OCI-LY1 (cell line): ENCODE data around the gene EFS.

Source experiments
- H2AFZ ChIP-seq: fragments of 200-600 bp; sonication (generic), shearing (Covaris generic); 2 replicates; pipeline ENCODE4 v1.6.0; 2014; ENCODE audit warnings: antibody characterized with exemption, mild to moderate bottlenecking, low read length
- H3F3A ChIP-seq: fragments of 200-600 bp; sonication (generic), shearing (Covaris generic); 2 replicates; pipeline ENCODE4 v1.6.0; 2014; ENCODE audit warnings: mild to moderate bottlenecking, antibody characterized with exemption, low read length, moderate library complexity; ENCODE audit not compliant: insufficient read depth
- H3K27ac ChIP-seq: fragments of 200-600 bp; sonication (generic); 2 replicates; pipeline ENCODE4 v1.5.1; 2014; ENCODE audit warnings: low read length, mixed run types, mild to moderate bottlenecking, low read depth; ENCODE audit not compliant: poor library complexity, severe bottlenecking
- H3K27me3 ChIP-seq: fragments of 200-600 bp; sonication (generic); 2 replicates; pipeline ENCODE4 v1.6.0; 2014; ENCODE audit warnings: antibody characterized with exemption, mild to moderate bottlenecking, low read length, moderate library complexity; ENCODE audit not compliant: insufficient read depth
- H3K36me3 ChIP-seq: fragments of 200-600 bp; sonication (generic); 2 replicates; pipeline ENCODE4 v1.6.1; 2014; ENCODE audit warnings: mild to moderate bottlenecking, antibody characterized with exemption, low read length, moderate library complexity, mixed read lengths; ENCODE audit not compliant: insufficient read depth
- H3K4me1 ChIP-seq: fragments of 200-600 bp; sonication (generic); 2 replicates; pipeline ENCODE4 v1.5.1; 2014; ENCODE audit warnings: mild to moderate bottlenecking, low read length, moderate library complexity; ENCODE audit not compliant: insufficient read depth, severe bottlenecking
- H3K4me2 ChIP-seq: fragments of 200-600 bp; sonication (generic), shearing (Covaris generic); 2 replicates; pipeline ENCODE4 v1.6.1; 2014; ENCODE audit warnings: low read length
- H3K4me3 ChIP-seq: fragments of 200-600 bp; sonication (generic); 2 replicates; pipeline ENCODE4 v1.5.1; 2014; ENCODE audit warnings: low read length, low read depth, mild to moderate bottlenecking, mixed read lengths; ENCODE audit not compliant: poor library complexity, severe bottlenecking
- H3K79me2 ChIP-seq: fragments of 200-600 bp; shearing (Covaris generic); 2 replicates; pipeline ENCODE4 v1.6.1; 2016; ENCODE audit warnings: mixed run types, low read length, mixed read lengths; ENCODE audit not compliant: insufficient read depth
- H3K9ac ChIP-seq: fragments of 200-600 bp; sonication (generic), shearing (Covaris generic); 2 replicates; pipeline ENCODE4 v1.6.1; 2014; ENCODE audit warnings: mild to moderate bottlenecking, low read length, mixed read lengths
- H3K9me2 ChIP-seq: fragments of 200-600 bp; sonication (generic), shearing (Covaris generic); 2 replicates; pipeline ENCODE4 v1.6.1; 2014; ENCODE audit warnings: low read depth, mild to moderate bottlenecking, low read length, mixed read lengths
- H3K9me3 ChIP-seq: fragments of 200-600 bp; shearing (Covaris generic); 2 replicates; pipeline ENCODE4 v1.6.1; 2014; ENCODE audit warnings: low read length, mixed read lengths
- H4K20me1 ChIP-seq: fragments of 200-600 bp; sonication (generic), shearing (Covaris generic); 2 replicates; pipeline ENCODE4 v1.6.0; 2016; ENCODE audit warnings: mild to moderate bottlenecking, low read length; ENCODE audit not compliant: insufficient read depth
- EZH2 ChIP-seq: fragments of 200-600 bp; sonication (generic), shearing (Covaris generic); IDR thresholded peaks from 2 replicates; pipeline ENCODE4 v1.8.0; 2017; ENCODE audit warnings: borderline replicate concordance, mixed run types, mild to moderate bottlenecking, antibody characterized with exemption, low read length, moderate library complexity, mixed read lengths
- TF ChIP-seq, protein P1 (sequence below): fragments of 200-600 bp; sonication (generic), shearing (Covaris generic); IDR thresholded peaks from 2 replicates; pipeline ENCODE4 v1.5.1; 2017; ENCODE audit warnings: mild to moderate bottlenecking, antibody characterized with exemption, low read length, moderate library complexity, mixed read lengths

Gene EFS, protein sequence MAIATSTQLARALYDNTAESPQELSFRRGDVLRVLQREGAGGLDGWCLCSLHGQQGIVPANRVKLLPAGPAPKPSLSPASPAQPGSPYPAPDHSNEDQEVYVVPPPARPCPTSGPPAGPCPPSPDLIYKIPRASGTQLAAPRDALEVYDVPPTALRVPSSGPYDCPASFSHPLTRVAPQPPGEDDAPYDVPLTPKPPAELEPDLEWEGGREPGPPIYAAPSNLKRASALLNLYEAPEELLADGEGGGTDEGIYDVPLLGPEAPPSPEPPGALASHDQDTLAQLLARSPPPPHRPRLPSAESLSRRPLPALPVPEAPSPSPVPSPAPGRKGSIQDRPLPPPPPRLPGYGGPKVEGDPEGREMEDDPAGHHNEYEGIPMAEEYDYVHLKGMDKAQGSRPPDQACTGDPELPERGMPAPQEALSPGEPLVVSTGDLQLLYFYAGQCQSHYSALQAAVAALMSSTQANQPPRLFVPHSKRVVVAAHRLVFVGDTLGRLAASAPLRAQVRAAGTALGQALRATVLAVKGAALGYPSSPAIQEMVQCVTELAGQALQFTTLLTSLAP

DNA sequence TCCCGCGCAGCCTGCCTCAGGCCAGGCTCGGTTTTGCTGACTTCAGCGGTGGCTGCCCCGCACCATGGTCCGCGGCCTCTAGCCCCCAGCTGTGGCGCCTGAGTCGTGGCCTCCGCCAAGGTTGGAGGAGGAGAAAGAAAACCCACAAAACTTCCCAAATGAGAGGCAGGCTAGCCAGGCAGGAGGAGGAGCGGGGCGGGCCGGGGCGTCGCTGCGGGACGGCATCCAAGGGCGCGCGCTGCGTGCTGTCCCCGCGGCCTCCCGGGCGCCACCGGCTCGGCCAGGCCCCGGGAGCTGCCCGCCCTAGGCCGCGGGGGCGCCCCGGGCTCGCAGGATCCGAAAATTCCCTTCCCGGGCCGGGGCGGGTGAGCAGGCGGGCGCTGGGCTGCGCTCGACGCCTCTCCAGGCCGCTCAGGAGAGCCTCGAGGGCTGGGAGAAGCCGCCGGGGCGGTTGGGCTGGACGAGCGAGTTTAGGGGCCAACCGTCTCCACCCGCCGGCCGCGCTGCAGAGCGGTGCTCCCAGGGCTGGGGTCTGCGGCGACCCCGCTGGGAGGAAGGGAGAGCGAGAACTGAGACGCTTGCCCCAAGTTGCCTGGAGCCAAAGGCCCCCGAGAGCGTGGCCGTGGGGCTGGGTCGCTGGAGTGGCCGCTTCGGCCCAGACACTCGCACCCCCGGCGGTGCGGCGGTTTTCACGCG lies at the start of gene EFS:
EFS (minus strand) TSS at position 137 of the 696 bp plus-strand sequence. CDS start 147 bp downstream, outside the sequence.
- Histone ChIP-seq H3K4me3 (no peak within 1 kb of the TSS), H3K4me1 (no peaks in the 10 kb centered on the region), H3K36me3 (no peaks in the 10 kb centered on the region), H3K79me2 (no peaks in the 10 kb centered on the region), H4K20me1 (no peaks in the 10 kb centered on the region), H3K27ac (no peak within 1 kb of the TSS), H3F3A (no peaks in the 10 kb centered on the region), H2AFZ (no peak within 1 kb of the TSS), H3K9ac (no peak within 1 kb of the TSS), H3K9me2 (no peaks in the 10 kb centered on the region), H3K9me3 (no peaks in the 10 kb centered on the region), H3K4me2 (no peak within 1 kb of the TSS), H3K27me3 (peaks cover 3% of the 10 kb centered on the region; the same call in 1 of the 2 replicates)
- no peak for TF ChIP-seq EZH2
- TF ChIP-seq, protein P1, sequence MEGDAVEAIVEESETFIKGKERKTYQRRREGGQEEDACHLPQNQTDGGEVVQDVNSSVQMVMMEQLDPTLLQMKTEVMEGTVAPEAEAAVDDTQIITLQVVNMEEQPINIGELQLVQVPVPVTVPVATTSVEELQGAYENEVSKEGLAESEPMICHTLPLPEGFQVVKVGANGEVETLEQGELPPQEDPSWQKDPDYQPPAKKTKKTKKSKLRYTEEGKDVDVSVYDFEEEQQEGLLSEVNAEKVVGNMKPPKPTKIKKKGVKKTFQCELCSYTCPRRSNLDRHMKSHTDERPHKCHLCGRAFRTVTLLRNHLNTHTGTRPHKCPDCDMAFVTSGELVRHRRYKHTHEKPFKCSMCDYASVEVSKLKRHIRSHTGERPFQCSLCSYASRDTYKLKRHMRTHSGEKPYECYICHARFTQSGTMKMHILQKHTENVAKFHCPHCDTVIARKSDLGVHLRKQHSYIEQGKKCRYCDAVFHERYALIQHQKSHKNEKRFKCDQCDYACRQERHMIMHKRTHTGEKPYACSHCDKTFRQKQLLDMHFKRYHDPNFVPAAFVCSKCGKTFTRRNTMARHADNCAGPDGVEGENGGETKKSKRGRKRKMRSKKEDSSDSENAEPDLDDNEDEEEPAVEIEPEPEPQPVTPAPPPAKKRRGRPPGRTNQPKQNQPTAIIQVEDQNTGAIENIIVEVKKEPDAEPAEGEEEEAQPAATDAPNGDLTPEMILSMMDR: no peak

DNA sequence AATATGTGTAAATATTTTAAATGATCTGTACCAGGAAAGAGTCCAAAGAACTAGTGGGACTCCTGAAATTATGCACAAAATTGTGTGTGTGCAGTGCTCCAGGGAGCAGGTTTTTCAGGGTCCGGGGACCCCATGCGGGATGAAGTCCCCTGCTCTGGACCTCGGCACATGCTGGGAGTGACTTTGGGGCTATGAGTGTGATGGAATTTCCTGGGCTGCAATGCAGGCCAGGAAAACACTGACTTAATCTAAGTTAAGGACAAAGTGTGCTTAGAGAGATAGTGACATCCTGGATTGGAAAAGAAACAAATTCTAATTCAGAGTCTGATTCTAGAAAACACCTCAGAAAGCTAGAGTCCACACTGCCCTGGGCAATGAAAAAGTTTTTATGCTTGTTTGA lies 49.3 kb upstream of the EFS start:
- no peaks in the 10 kb centered on the region for H3K36me3 ChIP-seq
- H3K4me2 ChIP-seq: no peak overlapping the region
- no peaks in the 10 kb centered on the region for H3K9me3 ChIP-seq
- H4K20me1 ChIP-seq: no peaks in the 10 kb centered on the region
- H3K4me1 ChIP-seq: no peaks in the 10 kb centered on the region
- no peaks in the 10 kb centered on the region for H3K79me2 ChIP-seq
- peaks cover 3% of the 10 kb centered on the region; the same call in 1 of the 2 replicates for H3K27me3 ChIP-seq
- no peak overlapping the region for H3K4me3 ChIP-seq
- no peak overlapping the region for H3K9ac ChIP-seq
- H3K9me2 ChIP-seq: no peaks in the 10 kb centered on the region
- TF ChIP-seq, protein P1: no peak
- TF ChIP-seq EZH2: no peak
- no peak overlapping the region for H2AFZ ChIP-seq
- no peaks in the 10 kb centered on the region for H3F3A ChIP-seq
- no peak overlapping the region for H3K27ac ChIP-seq

DNA sequence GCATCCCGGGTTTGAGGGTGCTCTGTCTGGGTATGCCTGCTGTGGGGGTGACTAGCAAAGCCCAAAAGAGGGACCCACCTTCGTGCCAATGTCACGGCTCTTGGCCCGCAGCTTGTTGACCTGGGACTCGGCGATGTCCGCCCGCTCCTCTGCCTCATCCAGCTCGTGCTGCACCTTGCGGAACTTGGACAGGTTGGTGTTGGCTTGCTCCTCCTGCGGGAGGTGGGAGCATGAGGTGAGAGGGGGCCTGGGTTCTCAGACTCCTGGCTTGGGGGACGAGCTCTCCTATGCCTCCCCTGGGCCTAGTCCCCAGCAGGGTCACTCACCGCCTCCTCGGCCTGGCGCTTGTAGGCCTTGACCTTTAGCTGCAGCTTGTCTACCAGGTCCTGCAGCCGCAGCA lies 48.7 kb upstream of the EFS start:
- TF ChIP-seq, protein P1: no peak
- no peak for TF ChIP-seq EZH2
- no peaks in the 10 kb centered on the region for H3K9me2 ChIP-seq
- no peak overlapping the region for H3K9ac ChIP-seq
- no peak overlapping the region for H3K4me2 ChIP-seq
- H3K27me3 ChIP-seq: peaks cover 3% of the 10 kb centered on the region; the same call in 1 of the 2 replicates
- no peaks in the 10 kb centered on the region for H3K4me1 ChIP-seq
- H3K9me3 ChIP-seq: no peaks in the 10 kb centered on the region
- no peaks in the 10 kb centered on the region for H3K79me2 ChIP-seq
- H3K27ac ChIP-seq: no peak overlapping the region
- no peaks in the 10 kb centered on the region for H3K36me3 ChIP-seq
- no peak overlapping the region for H2AFZ ChIP-seq
- no peaks in the 10 kb centered on the region for H4K20me1 ChIP-seq
- no peak overlapping the region for H3K4me3 ChIP-seq
- no peaks in the 10 kb centered on the region for H3F3A ChIP-seq
